Ishikawa (cell line): Measurements from ENCODE around the gene RAB26.

Experiments
- CEBPB ChIP-seq: IDR thresholded peaks from 2 replicates; pipeline ENCODE4 v1.6.1; 2012
- CREB1 ChIP-seq: IDR thresholded peaks from 2 replicates; pipeline ENCODE4 v1.6.1; 2012; ENCODE audit warnings: low read depth
- EGR1 ChIP-seq: IDR thresholded peaks from 2 replicates; pipeline ENCODE4 v1.6.1; 2012
- EP300 ChIP-seq: IDR thresholded peaks from 2 replicates; pipeline ENCODE4 v1.6.1; 2012; ENCODE audit warnings: borderline replicate concordance
- FOXM1 ChIP-seq: IDR thresholded peaks from 2 replicates; pipeline ENCODE4 v1.6.1; 2012; ENCODE audit warnings: low read depth, borderline replicate concordance
- NFIC ChIP-seq: IDR thresholded peaks from 2 replicates; pipeline ENCODE4 v1.6.1; 2012
- RAD21 ChIP-seq: IDR thresholded peaks from 2 replicates; pipeline ENCODE4 v1.6.1; 2012; ENCODE audit warnings: low read depth
- TAF1 ChIP-seq: IDR thresholded peaks from 2 replicates; pipeline ENCODE4 v1.6.1; 2012; ENCODE audit warnings: low read depth, mild to moderate bottlenecking
- TCF12 ChIP-seq: IDR thresholded peaks from 2 replicates; pipeline ENCODE4 v1.6.1; 2012; ENCODE audit warnings: low read depth
- TEAD4 ChIP-seq: IDR thresholded peaks from 2 replicates; pipeline ENCODE4 v1.6.1; 2012
- YY1 ChIP-seq: IDR thresholded peaks from 2 replicates; pipeline ENCODE4 v1.6.1; 2012; ENCODE audit warnings: low read depth
- ZBTB7A ChIP-seq: IDR thresholded peaks from 2 replicates; pipeline ENCODE4 v1.6.1; 2012; ENCODE audit warnings: low read depth
- TF ChIP-seq, protein P1 (sequence below): IDR thresholded peaks from 2 replicates; pipeline ENCODE4 v1.6.1; 2012; ENCODE audit warnings: low read depth, mild to moderate bottlenecking
- TF ChIP-seq, protein P2 (sequence below): IDR thresholded peaks from 2 replicates; pipeline ENCODE4 v1.6.1; 2012
- TF ChIP-seq, protein P3 (sequence below): IDR thresholded peaks from 2 replicates; pipeline ENCODE4 v1.6.1; 2012

Gene RAB26

DNA sequence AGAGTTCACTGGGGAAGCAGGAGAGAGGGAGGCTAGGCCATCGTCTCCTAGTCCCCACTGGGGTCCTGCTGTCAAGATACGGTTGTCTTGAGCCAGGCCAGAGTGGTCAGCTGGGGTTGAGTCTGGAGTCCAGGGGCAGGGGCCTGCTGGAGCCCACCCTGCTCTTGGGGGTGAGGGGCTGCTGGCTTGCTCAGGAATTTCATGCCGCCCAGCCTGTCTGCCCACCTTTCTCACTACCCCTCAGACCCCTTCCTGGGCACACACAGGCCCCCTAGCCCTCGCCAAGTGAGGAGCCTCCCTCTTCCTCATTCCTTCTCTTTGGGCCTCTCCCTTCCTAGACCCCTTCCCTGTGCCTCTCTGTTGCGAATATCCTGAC is 8.4 kb downstream of the RAB26 start:
- TF ChIP-seq EP300 (no peak), EGR1 (no peak), CEBPB (no peak), CREB1 (no peak), TEAD4 (no peak), TAF1 (no peak), TCF12 (no peak), FOXM1 (no peak), NFIC (no peak), YY1 (no peak)
- TF ChIP-seq, protein P1, sequence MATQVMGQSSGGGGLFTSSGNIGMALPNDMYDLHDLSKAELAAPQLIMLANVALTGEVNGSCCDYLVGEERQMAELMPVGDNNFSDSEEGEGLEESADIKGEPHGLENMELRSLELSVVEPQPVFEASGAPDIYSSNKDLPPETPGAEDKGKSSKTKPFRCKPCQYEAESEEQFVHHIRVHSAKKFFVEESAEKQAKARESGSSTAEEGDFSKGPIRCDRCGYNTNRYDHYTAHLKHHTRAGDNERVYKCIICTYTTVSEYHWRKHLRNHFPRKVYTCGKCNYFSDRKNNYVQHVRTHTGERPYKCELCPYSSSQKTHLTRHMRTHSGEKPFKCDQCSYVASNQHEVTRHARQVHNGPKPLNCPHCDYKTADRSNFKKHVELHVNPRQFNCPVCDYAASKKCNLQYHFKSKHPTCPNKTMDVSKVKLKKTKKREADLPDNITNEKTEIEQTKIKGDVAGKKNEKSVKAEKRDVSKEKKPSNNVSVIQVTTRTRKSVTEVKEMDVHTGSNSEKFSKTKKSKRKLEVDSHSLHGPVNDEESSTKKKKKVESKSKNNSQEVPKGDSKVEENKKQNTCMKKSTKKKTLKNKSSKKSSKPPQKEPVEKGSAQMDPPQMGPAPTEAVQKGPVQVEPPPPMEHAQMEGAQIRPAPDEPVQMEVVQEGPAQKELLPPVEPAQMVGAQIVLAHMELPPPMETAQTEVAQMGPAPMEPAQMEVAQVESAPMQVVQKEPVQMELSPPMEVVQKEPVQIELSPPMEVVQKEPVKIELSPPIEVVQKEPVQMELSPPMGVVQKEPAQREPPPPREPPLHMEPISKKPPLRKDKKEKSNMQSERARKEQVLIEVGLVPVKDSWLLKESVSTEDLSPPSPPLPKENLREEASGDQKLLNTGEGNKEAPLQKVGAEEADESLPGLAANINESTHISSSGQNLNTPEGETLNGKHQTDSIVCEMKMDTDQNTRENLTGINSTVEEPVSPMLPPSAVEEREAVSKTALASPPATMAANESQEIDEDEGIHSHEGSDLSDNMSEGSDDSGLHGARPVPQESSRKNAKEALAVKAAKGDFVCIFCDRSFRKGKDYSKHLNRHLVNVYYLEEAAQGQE, result no peak
- TF ChIP-seq, protein P2, sequence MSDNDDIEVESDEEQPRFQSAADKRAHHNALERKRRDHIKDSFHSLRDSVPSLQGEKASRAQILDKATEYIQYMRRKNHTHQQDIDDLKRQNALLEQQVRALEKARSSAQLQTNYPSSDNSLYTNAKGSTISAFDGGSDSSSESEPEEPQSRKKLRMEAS, result no peak

DNA sequence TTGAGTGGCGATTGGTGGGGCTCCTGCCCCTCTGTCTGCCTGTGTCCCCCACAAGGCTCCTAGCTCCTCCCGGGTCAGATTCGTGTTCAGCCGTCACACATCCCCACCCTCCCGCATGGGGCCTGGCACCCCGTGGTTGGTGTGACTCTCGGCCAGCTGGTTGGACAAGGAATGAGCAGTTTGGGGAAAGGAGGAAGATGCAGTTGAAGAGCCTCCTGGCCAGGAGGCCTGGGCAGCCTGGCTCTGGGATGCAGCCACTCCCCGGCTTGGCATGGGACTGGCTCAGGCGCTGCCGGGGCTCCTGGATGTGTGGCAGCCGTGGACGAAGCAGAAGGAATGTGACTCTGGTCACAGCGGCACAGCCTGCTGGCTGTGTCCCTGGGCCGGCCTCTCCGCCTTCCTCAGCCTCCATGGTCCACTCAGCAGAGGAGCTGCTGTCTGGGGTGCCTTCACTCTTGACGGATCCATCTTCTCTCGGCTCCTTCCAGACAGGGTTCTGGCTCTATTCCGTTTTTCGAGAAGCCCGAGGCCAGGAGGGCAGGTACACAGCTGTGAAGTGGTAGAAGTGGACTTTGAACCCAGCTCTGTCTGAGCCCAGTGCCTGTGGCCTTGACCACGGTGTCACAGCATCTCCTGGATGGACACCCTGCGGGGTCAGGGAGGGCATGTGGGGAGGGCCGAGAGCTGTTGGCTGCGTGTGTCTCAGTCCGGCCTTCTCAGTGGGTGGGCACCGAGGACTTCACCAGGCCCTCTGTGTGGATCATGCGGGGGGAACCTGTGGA is 9.2 kb downstream of the RAB26 start:
- TF ChIP-seq, protein P2, result no peak
- TF ChIP-seq TEAD4, result no peak
- TF ChIP-seq CEBPB, result no peak
- TF ChIP-seq, protein P3, sequence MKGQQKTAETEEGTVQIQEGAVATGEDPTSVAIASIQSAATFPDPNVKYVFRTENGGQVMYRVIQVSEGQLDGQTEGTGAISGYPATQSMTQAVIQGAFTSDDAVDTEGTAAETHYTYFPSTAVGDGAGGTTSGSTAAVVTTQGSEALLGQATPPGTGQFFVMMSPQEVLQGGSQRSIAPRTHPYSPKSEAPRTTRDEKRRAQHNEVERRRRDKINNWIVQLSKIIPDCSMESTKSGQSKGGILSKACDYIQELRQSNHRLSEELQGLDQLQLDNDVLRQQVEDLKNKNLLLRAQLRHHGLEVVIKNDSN, result no peak
- TF ChIP-seq FOXM1, result no peak
- TF ChIP-seq, protein P1, result no peak
- no peak for TF ChIP-seq TCF12
- no peak for TF ChIP-seq TAF1
- no peak for TF ChIP-seq CREB1
- no peak for TF ChIP-seq EP300
- no peak for TF ChIP-seq YY1
- TF ChIP-seq ZBTB7A, result no peak
- no peak for TF ChIP-seq RAD21
- no peak for TF ChIP-seq EGR1

DNA sequence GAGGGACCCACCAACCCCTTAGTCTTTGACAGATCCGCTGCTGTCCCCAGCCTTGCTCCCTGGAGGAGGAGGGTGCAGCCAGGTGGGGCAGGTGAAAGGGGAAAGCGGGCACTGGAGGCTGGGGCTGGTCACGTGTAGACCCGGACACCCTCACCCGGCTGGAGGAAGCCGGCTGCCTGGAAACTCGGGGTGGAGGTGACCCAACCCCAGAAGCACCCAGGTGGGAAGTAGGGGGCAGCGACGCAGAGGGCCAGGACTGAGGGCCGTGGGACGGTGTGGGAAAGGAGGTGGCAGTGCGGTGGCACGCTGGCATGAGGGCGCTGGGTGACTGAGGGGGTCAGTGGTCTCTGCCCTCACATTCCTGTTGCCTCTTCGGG is 9.8 kb downstream of the RAB26 start:
- TF ChIP-seq, protein P2, result no peak
- TF ChIP-seq, protein P1, result no peak
- TF ChIP-seq RAD21, result no peak

DNA sequence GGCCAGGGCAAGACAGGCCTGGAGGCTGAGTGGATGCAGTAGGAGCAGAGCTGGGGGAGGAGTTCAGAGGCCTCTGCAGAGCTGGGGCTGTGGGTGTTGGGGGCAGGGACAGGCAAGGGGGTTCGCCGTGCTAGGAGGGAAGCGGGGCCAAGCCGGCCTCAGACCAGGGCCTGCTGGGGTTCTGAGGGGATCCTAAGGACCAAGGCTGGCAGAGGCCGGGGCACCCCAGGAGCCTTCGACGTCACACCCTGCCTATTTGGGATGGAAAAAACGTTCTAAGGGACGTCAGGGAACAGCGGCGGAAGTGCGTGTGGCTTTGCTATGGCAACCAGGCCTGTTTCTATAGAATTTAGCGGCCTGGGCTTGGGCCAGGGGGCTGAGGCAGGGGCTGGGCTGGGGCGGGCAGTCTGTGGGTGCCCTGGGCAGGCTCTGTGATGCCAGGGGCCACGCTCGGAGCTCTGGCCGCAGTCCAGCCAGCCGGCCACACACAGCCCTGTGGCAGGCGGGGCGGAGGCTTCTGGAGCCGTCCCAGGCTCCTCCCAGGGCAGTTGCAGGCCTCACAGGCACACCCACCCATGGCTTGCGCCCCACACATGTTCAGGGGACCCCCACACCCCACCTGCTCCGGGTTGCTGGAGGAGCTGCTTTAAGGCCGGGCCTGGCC is 10.9 kb downstream of the RAB26 start:
- TF ChIP-seq EGR1, result no peak
- TF ChIP-seq YY1, result no peak
- TF ChIP-seq TAF1, result no peak
- no peak for TF ChIP-seq FOXM1
- no peak for TF ChIP-seq NFIC
- no peak for TF ChIP-seq CEBPB
- TF ChIP-seq TCF12, result no peak
- no peak for TF ChIP-seq TEAD4
- TF ChIP-seq, protein P3, result no peak
- TF ChIP-seq EP300, result no peak
- TF ChIP-seq, protein P1, result no peak
- TF ChIP-seq RAD21, result no peak
